NOMO-1 treated with dmso at 0.1 percent for 144 hours (cell line): ENCODE measurements around the gene FAM171A1.

ENCODE experiments used
- DNase-seq: peaks from one replicate; lab custom pipeline; 2025; ENCODE audit not compliant: unreplicated experiment; lab: John Stamatoyannopoulos, UW

FAM171A1 gene

DNA sequence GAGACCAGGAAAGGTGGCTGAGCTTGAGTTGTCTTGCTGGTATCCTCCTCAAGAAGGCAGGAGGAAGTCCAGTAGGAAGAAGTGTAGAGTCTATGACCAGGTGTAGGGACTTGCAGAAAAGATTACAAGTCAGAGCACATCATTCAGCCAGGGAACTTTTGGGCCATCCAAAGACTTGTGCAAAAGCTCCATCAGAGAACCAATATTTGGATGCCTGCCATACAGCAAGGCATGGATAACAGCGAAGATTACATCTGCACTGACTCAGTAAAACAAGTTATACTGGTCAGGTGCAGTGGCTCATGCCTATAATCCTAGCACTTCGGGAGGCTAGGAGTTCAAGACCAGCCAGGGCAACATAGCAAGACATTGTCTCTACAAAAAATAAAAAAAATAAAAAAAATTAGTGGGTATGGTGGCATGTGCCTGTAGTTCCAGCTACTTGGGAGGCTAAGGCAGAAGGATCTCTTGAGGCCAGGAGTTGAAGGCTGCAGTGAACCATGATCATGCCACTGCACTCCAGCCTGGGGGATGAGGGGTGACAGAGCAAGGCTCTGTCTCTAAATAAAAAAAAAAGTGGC lies 189.4 kb downstream of the FAM171A1 start:
- DNase-seq: no peak

GRCh38 chr10:15180736-15181135 lies 190.4 kb downstream of the FAM171A1 start:
- DNase-seq: no peak

GRCh38 chr10:15176269-15176668 lies 194.8 kb downstream of the FAM171A1 start:
- no peak for DNase-seq

DNA sequence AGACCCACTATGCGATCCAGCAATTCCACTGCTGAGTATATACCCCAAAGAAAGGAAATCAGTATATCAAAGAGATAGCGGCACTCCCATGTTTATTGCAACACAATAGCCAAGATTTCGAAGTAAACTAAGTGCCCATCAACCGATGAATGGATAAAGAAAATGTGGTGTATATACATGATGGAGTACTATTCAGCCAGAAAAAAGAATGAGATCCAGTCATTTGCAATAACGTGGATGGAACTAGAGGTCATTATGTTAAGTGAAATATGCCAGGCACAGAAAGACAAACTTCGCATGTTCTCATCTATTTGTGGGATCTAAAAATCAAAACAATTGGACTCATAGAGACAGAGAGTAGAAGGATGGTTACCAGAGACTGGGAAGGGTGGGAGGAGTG lies 195.5 kb downstream of the FAM171A1 start:
- DNase-seq: no peak

- no peak for DNase-seq
Measured at GRCh38 chr10:15172306-15172840, 198.7 kb downstream of the FAM171A1 start.

- DNase-seq: no peak
Measured at GRCh38 chr10:15169555-15170401, 201.3 kb downstream of the FAM171A1 start.

DNA sequence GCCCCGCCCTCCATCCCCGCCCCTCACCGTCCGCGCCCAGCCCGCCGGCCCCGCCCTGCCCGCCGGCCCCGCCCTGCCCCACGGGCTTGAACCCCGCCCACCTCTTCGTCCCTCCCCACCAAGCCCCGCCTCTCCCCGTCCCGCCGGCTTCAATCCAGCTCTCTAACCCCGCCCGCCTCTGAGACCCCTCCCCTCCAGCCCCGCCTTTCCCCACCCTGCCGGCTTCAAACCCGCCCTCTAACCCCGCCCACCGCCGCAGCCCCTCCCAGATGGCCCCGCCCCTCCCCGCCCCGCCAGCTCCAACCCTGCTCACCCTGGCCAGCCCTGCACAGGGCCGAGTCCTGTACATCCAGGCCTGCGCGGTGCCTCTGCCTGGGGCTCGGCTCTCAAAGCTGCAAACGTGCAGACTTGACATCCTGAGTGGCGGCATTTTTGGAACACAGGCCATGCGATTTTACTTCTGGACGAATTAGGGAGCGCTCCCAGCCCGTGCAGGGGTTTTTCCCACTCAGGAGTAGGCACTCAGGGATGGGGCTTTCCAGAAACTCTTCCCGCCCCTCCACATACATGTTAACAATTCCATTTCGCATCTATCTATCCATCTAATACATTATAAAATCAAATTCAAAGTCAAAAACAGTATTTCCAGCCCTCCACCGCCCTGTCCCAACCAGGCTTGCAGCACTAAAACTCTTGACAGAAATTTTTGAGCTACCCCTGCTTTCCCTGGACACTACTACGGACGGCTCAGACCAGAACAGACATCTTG lies 202.1 kb downstream of the FAM171A1 start:
- DNase-seq: peak; percentile 79

DNA sequence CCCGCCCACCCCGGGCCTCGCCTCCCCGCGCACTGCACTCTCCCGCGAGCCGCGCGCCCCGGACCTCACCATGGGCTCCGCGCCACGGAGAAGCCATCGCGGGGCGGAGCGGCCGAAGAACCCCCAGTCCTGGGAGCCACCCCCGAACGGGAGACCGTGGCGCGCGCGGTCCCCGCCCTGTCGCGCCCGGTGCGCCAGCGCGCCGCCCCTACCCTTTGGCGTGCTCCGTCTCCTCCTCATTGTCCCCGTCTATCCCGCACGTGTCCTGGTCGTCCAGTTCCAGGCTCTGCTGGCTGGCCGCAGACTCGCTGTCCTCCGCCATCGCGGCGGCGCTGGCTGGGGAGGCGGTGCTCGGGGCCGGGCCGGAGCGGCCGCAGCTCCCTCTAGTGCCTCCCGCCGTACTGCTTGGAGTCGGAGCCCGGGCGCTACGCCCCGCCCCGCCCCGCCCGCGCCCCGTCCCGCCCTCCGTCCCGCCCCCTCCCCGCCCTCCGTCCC lies 202.8 kb downstream of the FAM171A1 start, which contains the start of gene NMT2:
NMT2 (minus strand) TSS at position 403 of the 495 bp plus-strand sequence; CDS start at position 322, 81 bp downstream.
- peak; percentile 79 for DNase-seq

DNA sequence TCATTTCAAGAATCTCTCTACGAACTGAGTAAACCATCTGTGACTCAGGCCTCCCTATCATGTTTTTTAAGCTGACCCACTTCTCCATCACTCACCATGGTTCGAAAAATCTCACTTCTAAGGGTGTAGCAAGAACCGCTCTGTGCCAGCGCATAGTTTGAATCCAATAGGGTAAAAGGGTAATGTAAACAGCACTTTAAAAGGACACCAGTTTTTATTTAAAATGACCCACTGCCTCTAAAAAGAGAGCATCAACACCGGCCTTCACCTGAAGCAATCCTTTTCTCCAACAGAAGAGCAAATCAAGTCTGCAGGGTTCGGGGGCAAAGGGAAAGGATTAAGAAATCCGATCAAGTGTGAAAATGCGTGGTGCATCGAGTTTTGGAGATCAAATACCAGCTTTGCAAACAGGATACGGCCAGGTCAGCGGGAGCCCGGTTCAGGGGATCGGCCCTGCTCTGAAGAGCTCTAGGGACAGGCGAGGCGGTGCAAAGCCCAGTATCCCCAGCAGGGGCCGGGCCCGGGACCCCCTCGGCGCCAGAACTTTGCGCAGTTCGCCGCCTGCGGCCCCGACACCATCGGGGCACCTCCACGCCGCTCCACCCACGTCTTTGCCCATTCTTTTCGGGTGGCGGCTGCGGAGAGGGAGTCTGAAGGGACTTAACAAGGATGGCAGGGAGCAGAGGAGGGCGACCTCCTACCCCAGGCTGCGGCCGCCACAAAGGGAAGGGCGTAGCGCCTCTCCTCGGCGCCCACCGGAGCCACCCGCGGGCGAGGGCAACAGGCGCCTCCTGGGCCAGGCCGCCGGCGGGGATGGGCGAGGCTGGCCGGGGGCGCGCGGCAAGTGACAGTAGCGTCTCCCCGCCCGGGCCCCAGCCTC lies 203.4 kb downstream of the FAM171A1 start:
- DNase-seq: no peak

DNA sequence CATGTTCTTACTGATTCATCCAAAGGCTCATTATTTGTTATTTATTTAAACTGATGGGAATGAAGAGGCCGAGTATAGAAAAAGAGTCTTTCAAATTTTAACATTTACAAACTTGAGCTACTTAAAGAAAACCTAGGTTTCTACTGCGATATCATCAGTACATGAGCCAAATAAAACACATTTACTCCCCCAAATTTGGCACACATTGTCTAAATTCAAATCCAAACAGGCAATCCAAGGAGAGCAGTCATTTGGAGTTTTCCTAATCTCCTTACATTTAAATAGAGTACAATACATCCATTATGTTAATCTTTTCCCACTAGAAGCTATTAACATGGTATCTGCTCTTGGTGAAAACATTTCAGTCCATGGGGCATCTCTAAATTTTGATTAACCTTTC lies 204.8 kb downstream of the FAM171A1 start:
- DNase-seq: no peak

- DNase-seq: no peak
Measured at GRCh38 chr10:15163253-15163828, 207.7 kb downstream of the FAM171A1 start.
